H9 (cell line): ENCODE results near the gene TOGARAM1. TPM values are rescaled to one million over a fixed set of nuclear protein-coding genes. Genes with fewer than 3 reads are reported as not detected.
A peak's percentile ranks its signal among the peaks of the same experiment; 100 is the strongest.

Experiments used
- DNase-seq: peaks from one replicate; pipeline ENCODE4 v3.0.0-alpha.2; 2017
- H2AFZ ChIP-seq: one replicate; pipeline ENCODE4 v1.6.1; 2013; ENCODE audit warnings: mild to moderate bottlenecking, low read length, control low read depth, moderate library complexity
- H2AK5ac ChIP-seq: 2 replicates; pipeline ENCODE4 v1.6.1; 2013; ENCODE audit warnings: low read length, control low read depth, mixed read lengths; ENCODE audit not compliant: insufficient read length
- H2BK120ac ChIP-seq: one replicate; pipeline ENCODE4 v1.6.1; 2013; ENCODE audit warnings: low read depth, mild to moderate bottlenecking, low read length, control low read depth, inconsistent platforms; ENCODE audit not compliant: poor library complexity, severe bottlenecking
- H2BK12ac ChIP-seq: 2 replicates; pipeline ENCODE4 v1.6.1; 2013; ENCODE audit warnings: low read length, control low read depth, mixed read lengths, low read depth; ENCODE audit not compliant: insufficient read length
- H2BK15ac ChIP-seq: 2 replicates; pipeline ENCODE4 v1.6.1; 2013; ENCODE audit warnings: low read depth, low read length, control low read depth
- H2BK20ac ChIP-seq: one replicate; pipeline ENCODE4 v1.6.1; 2013; ENCODE audit warnings: low read depth, mild to moderate bottlenecking, low read length, control low read depth, inconsistent platforms; ENCODE audit not compliant: poor library complexity, severe bottlenecking
- H2BK5ac ChIP-seq: 2 replicates; pipeline ENCODE4 v1.6.1; 2013; ENCODE audit warnings: low read length, control low read depth, mixed read lengths; ENCODE audit not compliant: insufficient read length
- H3K14ac ChIP-seq: 2 replicates; pipeline ENCODE4 v1.6.1; 2013; ENCODE audit warnings: low read length, control low read depth; ENCODE audit not compliant: insufficient read depth
- H3K18ac ChIP-seq: 2 replicates; pipeline ENCODE4 v1.6.1; 2013; ENCODE audit warnings: low read depth, mild to moderate bottlenecking, mixed read lengths, low read length, control low read depth; ENCODE audit not compliant: insufficient read length
- H3K23ac ChIP-seq: 2 replicates; pipeline ENCODE4 v1.6.1; 2013; ENCODE audit warnings: low read length, control low read depth, mixed read lengths, low read depth; ENCODE audit not compliant: insufficient read length
- H3K23me2 ChIP-seq: 2 replicates; pipeline ENCODE4 v1.6.1; 2013; ENCODE audit warnings: low read depth, mild to moderate bottlenecking, mixed read lengths, low read length, control low read depth; ENCODE audit not compliant: insufficient read length, poor library complexity, severe bottlenecking
- H3K27ac ChIP-seq: 2 replicates; pipeline ENCODE4 v1.5.1; 2013; ENCODE audit warnings: low read length, control low read depth, mixed read lengths, low read depth; ENCODE audit not compliant: insufficient read length
- H3K27me3 ChIP-seq: 2 replicates; pipeline ENCODE4 v1.6.1; 2013; ENCODE audit warnings: low read length, control low read depth, inconsistent platforms; ENCODE audit not compliant: insufficient read depth
- H3K4ac ChIP-seq: 2 replicates; pipeline ENCODE4 v1.6.1; 2013; ENCODE audit warnings: low read depth, mild to moderate bottlenecking, control low read depth, inconsistent platforms, low read length, moderate library complexity
- H3K4me1 ChIP-seq: 2 replicates; pipeline ENCODE4 v1.6.1; 2013; ENCODE audit warnings: low read length, control low read depth, inconsistent platforms; ENCODE audit not compliant: insufficient read depth
- H3K4me2 ChIP-seq: 2 replicates; pipeline ENCODE4 v1.6.1; 2013; ENCODE audit warnings: low read length, control low read depth, mixed read lengths; ENCODE audit not compliant: insufficient read length, insufficient read depth
- H3K56ac ChIP-seq: 2 replicates; pipeline ENCODE4 v1.6.1; 2013; ENCODE audit warnings: low read depth, mild to moderate bottlenecking, mixed read lengths, low read length, control low read depth; ENCODE audit not compliant: insufficient read length
- H3K79me1 ChIP-seq: 2 replicates; pipeline ENCODE4 v1.6.1; 2013; ENCODE audit warnings: low read depth, mild to moderate bottlenecking, moderate library complexity, low read length, control low read depth, inconsistent platforms; ENCODE audit not compliant: insufficient read depth, poor library complexity, severe bottlenecking
- H3K79me2 ChIP-seq: 2 replicates; pipeline ENCODE4 v1.6.1; 2013; ENCODE audit warnings: low read length, control low read depth, inconsistent platforms; ENCODE audit not compliant: insufficient read depth
- H3K9ac ChIP-seq: 2 replicates; pipeline ENCODE4 v1.6.1; 2013; ENCODE audit warnings: low read length, control low read depth, mixed read lengths; ENCODE audit not compliant: insufficient read length; ENCODE audit errors: extremely low read depth
- H3K9me3 ChIP-seq: one replicate; pipeline ENCODE4 v1.6.1; 2013; ENCODE audit warnings: low read depth, low read length, inconsistent platforms; ENCODE audit not compliant: control insufficient read depth
- H3T11ph ChIP-seq: one replicate; pipeline ENCODE4 v1.6.1; 2013; ENCODE audit warnings: mild to moderate bottlenecking, low read length, control low read depth, inconsistent platforms
- H4K20me1 ChIP-seq: one replicate; pipeline ENCODE4 v1.6.1; 2013; ENCODE audit not compliant: control insufficient read depth, insufficient read length, insufficient read depth
- H4K5ac ChIP-seq: 2 replicates; pipeline ENCODE4 v1.6.1; 2013; ENCODE audit warnings: low read depth, mild to moderate bottlenecking, mixed read lengths, low read length, control low read depth; ENCODE audit not compliant: insufficient read length
- H4K8ac ChIP-seq: replicated peaks from 2 replicates; pipeline ENCODE4 v1.6.1; 2013; ENCODE audit warnings: low read length, control low read depth, mixed read lengths, low read depth; ENCODE audit not compliant: insufficient read length
- H4K91ac ChIP-seq: 2 replicates; pipeline ENCODE4 v1.6.1; 2013; ENCODE audit warnings: low read depth, mild to moderate bottlenecking, moderate library complexity, mixed read lengths, low read length, control low read depth; ENCODE audit not compliant: insufficient read length
- H3K27ac Mint-ChIP-seq, 3 experiments: 2 replicates in 2 of 3; 3 replicates in 1 of 3; pipeline ENCODE4 v1.8.0; 2020 to 2021; ENCODE audit warnings: mixed read lengths in 3 of 3, mild to moderate bottlenecking in 1 of 3, moderate library complexity in 1 of 3
- H3K27me3 Mint-ChIP-seq: 2 replicates; pipeline ENCODE4 v1.8.0; 2021; ENCODE audit warnings: low read depth, mild to moderate bottlenecking, moderate library complexity, mixed read lengths
- H3K36me3 Mint-ChIP-seq, 3 experiments: 2 replicates in 2 of 3; 3 replicates in 1 of 3; pipeline ENCODE4 v1.8.0; 2020 to 2021; ENCODE audit warnings: low read depth in 3 of 3, mixed read lengths in 3 of 3; ENCODE audit not compliant: insufficient read depth in 1 of 3
- H3K4me1 Mint-ChIP-seq, 2 experiments: 2 replicates each; pipeline ENCODE4 v1.8.0; 2020; ENCODE audit warnings: mixed read lengths in 2 of 2
- H3K4me3 Mint-ChIP-seq, 2 experiments: 2 replicates in 1 of 2; 3 replicates in 1 of 2; pipeline ENCODE4 v1.8.0; 2020 to 2021; ENCODE audit warnings: mild to moderate bottlenecking in 2 of 2, mixed read lengths in 2 of 2, moderate library complexity in 1 of 2
- H3K9me3 Mint-ChIP-seq, 2 experiments: 2 replicates in 1 of 2; 3 replicates in 1 of 2; pipeline ENCODE4 v1.8.0; 2020; ENCODE audit warnings: mild to moderate bottlenecking in 2 of 2, mixed read lengths in 2 of 2, moderate library complexity in 1 of 2
- CTCF ChIP-seq: fragments of 200-600 bp; sonication (generic); conservative IDR thresholded peaks from 3 replicates; pipeline ENCODE4 v1.8.0; 2021; ENCODE audit warnings: antibody characterized with exemption, mild to moderate bottlenecking
- WGBS: extraction: QIAGEN DNeasy Blood & Tissue Kit; methylation state at CpG from one replicate; pipeline ENCODE4 v1.1.7; 2013; ENCODE audit warnings: missing lambda C conversion rate, low lambda C conversion rate, mixed read lengths; ENCODE audit not compliant: insufficient read length; ENCODE audit errors: extremely low coverage; 5-methylcytosine and 5-hydroxymethylcytosine counted together
- total RNA-seq: library from RNA; stranded (reverse); gene quantifications from 2 replicates; pipeline ENCODE4 v1.2.1, GENCODE V29; 2021

The TOGARAM1 gene
- total RNA-seq, 1 experiment from 2014 or later: 11.4 TPM

GRCh38 chr14:44995770-44996294 is 33.8 kb downstream of the TOGARAM1 start:
- no peaks in the 10 kb centered on the region for H4K20me1 ChIP-seq
- H3K36me3 Mint-ChIP-seq: peaks cover 0 to 18% (median 15%) of the 10 kb centered on the region in 3 experiments; a peak in 5 of 7 replicates
- H3K4me1 Mint-ChIP-seq: no peaks in the 10 kb centered on the region
- no peak overlapping the region for H2BK12ac ChIP-seq
- H3K4me2 ChIP-seq: no peak overlapping the region
- no peaks in the 10 kb centered on the region for H3K27me3 Mint-ChIP-seq
- H3K23me2 ChIP-seq: no peaks in the 10 kb centered on the region
- H3K9me3 Mint-ChIP-seq: no peaks in the 10 kb centered on the region
- H3K79me2 ChIP-seq: no peaks in the 10 kb centered on the region
- no peaks in the 10 kb centered on the region for H3K27me3 ChIP-seq
- no peak overlapping the region for H3K23ac ChIP-seq
- no peaks in the 10 kb centered on the region for H3K4me1 ChIP-seq
- no peak overlapping the region for H2BK15ac ChIP-seq
- H2BK120ac ChIP-seq: no peak overlapping the region
- no peak for TF ChIP-seq CTCF
- no peak overlapping the region for H2AFZ ChIP-seq
- H4K8ac ChIP-seq: no peak overlapping the region
- H4K91ac ChIP-seq: no peak overlapping the region
- no peak overlapping the region for H3K14ac ChIP-seq
- no peak overlapping the region for H3K9ac ChIP-seq
- no peak overlapping the region for H3K4ac ChIP-seq
- no peak overlapping the region for H3K18ac ChIP-seq
- no peak overlapping the region for H3K4me3 Mint-ChIP-seq
- H3T11ph ChIP-seq: no peak overlapping the region
- no peaks in the 10 kb centered on the region for H3K9me3 ChIP-seq
- H3K27ac Mint-ChIP-seq: peak overlapping the region in 1 of 3 experiments; percentile 1; a peak in 1 of 7 replicates
- no peak for DNase-seq
- no peaks in the 10 kb centered on the region for H3K79me1 ChIP-seq
- no peak overlapping the region for H2BK20ac ChIP-seq
- WGBS: no CpG with 5 or more reads among the region's 4 CpGs
- no peak overlapping the region for H3K56ac ChIP-seq
- H4K5ac ChIP-seq: no peak overlapping the region
- no peak overlapping the region for H2AK5ac ChIP-seq
- no peak overlapping the region for H2BK5ac ChIP-seq
- no peak overlapping the region for H3K27ac ChIP-seq
